Stimulated activated CD8-positive, alpha-beta memory T cell treated with anti-CD3 and anti-CD28 coated beads, Interleukin-12 subunit alpha, Interleukin-12 subunit beta, amount 100 ng/mL, for 1 hour (primary cell): Measurements from ENCODE around the gene PDILT.
"Not testable (repeated sequence)": the region's sequence is repeated elsewhere in the genome, so short reads cannot be mapped to it uniquely, and the experiment has no call there.

ENCODE experiments used
- DNase-seq: peaks from one replicate; pipeline ENCODE4 v3.0.0-alpha.2; 2020; ENCODE audit warnings: low read depth

Gene PDILT

GRCh38 chr16:20404637-20405036 is at the start of gene PDILT:
Gene PDILT (minus strand): TSS chr16:20404737. CDS start chr16:20399300, 5,437 bp downstream.
- DNase-seq: no peak

- not testable (repeated sequence) for DNase-seq
These were observed 49.1 kb upstream of the PDILT start for GRCh38 chr16:20453633-20454032.

- DNase-seq: not testable (repeated sequence)
These were observed 46.8 kb upstream of the PDILT start, which contains the start of gene ACSM2A for GRCh38 chr16:20451364-20451763. Gene ACSM2A (plus strand): TSS chr16:20451521. CDS start chr16:20460115, 8,594 bp downstream.

GRCh38 chr16:20446652-20447393 is 42.3 kb upstream of the PDILT start:
- DNase-seq: not testable (repeated sequence)

- not testable (repeated sequence) for DNase-seq
These were observed 37.3 kb upstream of the PDILT start for GRCh38 chr16:20441859-20442258.

- no peak for DNase-seq
These were observed 36.7 kb upstream of the PDILT start for GRCh38 chr16:20441191-20441590.

GRCh38 chr16:20440731-20441130 is 36.2 kb upstream of the PDILT start:
- not testable (repeated sequence) for DNase-seq

GRCh38 chr16:20439820-20440231 is 35.3 kb upstream of the PDILT start:
- not testable (repeated sequence) for DNase-seq

- DNase-seq: not testable (repeated sequence)
These were observed 34.4 kb upstream of the PDILT start for GRCh38 chr16:20438950-20439349.

GRCh38 chr16:20430948-20431347 is 26.4 kb upstream of the PDILT start:
- DNase-seq: no peak

GRCh38 chr16:20430480-20430879 is 25.9 kb upstream of the PDILT start:
- DNase-seq: not testable (repeated sequence)

- not testable (repeated sequence) for DNase-seq
These were observed 25.0 kb upstream of the PDILT start for GRCh38 chr16:20429499-20429898.

- not testable (repeated sequence) for DNase-seq
These were observed 22.9 kb upstream of the PDILT start for GRCh38 chr16:20427401-20427797.

- DNase-seq: no peak
These were observed 19.8 kb upstream of the PDILT start for GRCh38 chr16:20424129-20424866.

- DNase-seq: not testable (repeated sequence)
These were observed 19.2 kb upstream of the PDILT start for GRCh38 chr16:20423772-20424128.

- DNase-seq: not testable (repeated sequence)
These were observed 17.2 kb upstream of the PDILT start for GRCh38 chr16:20421748-20422147.

GRCh38 chr16:20419093-20419492 is 14.6 kb upstream of the PDILT start:
- DNase-seq: not testable (repeated sequence)

GRCh38 chr16:20415541-20415940 is 11.0 kb upstream of the PDILT start:
- DNase-seq: no peak

GRCh38 chr16:20411055-20411454 is 6.5 kb upstream of the PDILT start:
- DNase-seq: no peak

GRCh38 chr16:20410121-20410723 is 5.7 kb upstream of the PDILT start:
- no peak for DNase-seq

GRCh38 chr16:20409398-20410120 is 5.0 kb upstream of the PDILT start, which contains the start of gene ACSM5:
Gene ACSM5 (plus strand): TSS chr16:20409534. CDS start chr16:20411485, 1,951 bp downstream.
- DNase-seq: no peak

GRCh38 chr16:20402651-20403050 is 1.9 kb downstream of the PDILT start:
- no peak for DNase-seq
